Measurements from ENCODE around the gene SPRED2.

GRCh38 chr2:65294136-65294535 lies 138.3 kb downstream of the SPRED2 start:
- TF ChIP-seq, protein P1, sequence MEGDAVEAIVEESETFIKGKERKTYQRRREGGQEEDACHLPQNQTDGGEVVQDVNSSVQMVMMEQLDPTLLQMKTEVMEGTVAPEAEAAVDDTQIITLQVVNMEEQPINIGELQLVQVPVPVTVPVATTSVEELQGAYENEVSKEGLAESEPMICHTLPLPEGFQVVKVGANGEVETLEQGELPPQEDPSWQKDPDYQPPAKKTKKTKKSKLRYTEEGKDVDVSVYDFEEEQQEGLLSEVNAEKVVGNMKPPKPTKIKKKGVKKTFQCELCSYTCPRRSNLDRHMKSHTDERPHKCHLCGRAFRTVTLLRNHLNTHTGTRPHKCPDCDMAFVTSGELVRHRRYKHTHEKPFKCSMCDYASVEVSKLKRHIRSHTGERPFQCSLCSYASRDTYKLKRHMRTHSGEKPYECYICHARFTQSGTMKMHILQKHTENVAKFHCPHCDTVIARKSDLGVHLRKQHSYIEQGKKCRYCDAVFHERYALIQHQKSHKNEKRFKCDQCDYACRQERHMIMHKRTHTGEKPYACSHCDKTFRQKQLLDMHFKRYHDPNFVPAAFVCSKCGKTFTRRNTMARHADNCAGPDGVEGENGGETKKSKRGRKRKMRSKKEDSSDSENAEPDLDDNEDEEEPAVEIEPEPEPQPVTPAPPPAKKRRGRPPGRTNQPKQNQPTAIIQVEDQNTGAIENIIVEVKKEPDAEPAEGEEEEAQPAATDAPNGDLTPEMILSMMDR (IDR thresholded peaks at IDR 0.05): no peak
- TF ChIP-seq EP300 (IDR thresholded peaks at IDR 0.05) (no peak), POLR2AphosphoS5 (IDR thresholded peaks at IDR 0.05) (no peak)
